Measurements from ENCODE around the gene SETD6. TPM values are rescaled to one million over a fixed set of nuclear protein-coding genes. Genes with fewer than 3 reads are reported as not detected.
A peak's percentile ranks its signal among the peaks of the same experiment; 100 is the strongest.

The SETD6 gene
- total and polyA plus RNA-seq, 3 donors from 2014 or later = 21.6 to 77.5 (median 71.2) TPM

DNA sequence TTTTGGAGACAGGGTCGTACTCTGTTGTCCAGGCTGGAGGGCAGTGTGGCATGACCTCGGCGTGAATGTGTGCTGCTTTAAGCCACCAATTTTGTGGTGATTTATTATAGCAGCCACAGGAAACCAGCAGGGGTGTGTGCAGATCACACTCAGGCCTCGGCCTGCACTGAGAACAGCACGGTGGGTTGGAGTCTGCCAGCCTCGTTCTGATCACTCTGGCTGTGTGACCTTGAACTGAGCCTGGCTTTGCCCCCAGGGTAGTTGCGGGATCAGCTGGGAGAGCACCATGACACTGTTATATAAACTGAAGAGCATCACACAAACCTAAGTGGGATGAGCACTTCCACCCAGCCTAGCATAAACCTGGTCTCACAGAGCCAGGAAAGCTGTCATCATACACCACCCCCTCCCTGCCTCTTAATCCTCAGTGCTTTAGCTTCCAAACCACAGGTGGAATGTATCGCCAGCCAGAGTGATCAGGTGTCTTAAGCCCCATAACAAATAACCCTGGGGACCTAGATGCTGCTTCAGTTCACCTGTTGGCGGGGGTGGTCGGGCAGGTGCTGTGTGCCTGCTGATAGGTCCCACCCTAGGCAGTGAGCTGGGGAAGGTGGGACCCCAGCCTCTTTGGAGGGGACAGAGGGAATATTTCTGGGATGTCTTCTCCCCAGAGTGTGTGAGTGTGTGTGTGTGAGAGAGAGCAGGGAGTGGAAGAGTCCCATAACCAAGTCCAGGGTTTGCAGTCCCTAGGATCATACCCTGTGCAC, 43.9 kb upstream of the SETD6 start:
- no peaks in the 10 kb centered on the region for H3K27me3 ChIP-seq
- H3K4me3 ChIP-seq = no peak overlapping the region
- no peak for DNase-seq
- no peaks in the 10 kb centered on the region for H3K36me3 ChIP-seq (ENCODE audit: low read depth, missing control alignments)
- 61 to 66% methylated on average over 10 of the region's 10 CpGs for WGBS, 2 donors
- no peaks in the 10 kb centered on the region for H3K9me3 ChIP-seq
- TF ChIP-seq, protein P1, sequence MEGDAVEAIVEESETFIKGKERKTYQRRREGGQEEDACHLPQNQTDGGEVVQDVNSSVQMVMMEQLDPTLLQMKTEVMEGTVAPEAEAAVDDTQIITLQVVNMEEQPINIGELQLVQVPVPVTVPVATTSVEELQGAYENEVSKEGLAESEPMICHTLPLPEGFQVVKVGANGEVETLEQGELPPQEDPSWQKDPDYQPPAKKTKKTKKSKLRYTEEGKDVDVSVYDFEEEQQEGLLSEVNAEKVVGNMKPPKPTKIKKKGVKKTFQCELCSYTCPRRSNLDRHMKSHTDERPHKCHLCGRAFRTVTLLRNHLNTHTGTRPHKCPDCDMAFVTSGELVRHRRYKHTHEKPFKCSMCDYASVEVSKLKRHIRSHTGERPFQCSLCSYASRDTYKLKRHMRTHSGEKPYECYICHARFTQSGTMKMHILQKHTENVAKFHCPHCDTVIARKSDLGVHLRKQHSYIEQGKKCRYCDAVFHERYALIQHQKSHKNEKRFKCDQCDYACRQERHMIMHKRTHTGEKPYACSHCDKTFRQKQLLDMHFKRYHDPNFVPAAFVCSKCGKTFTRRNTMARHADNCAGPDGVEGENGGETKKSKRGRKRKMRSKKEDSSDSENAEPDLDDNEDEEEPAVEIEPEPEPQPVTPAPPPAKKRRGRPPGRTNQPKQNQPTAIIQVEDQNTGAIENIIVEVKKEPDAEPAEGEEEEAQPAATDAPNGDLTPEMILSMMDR (IDR thresholded peaks at IDR 0.05) = no peak
- TF ChIP-seq POLR2A (IDR thresholded peaks at IDR 0.05) = no peak
- H3K4me1 ChIP-seq = peaks cover 8% of the 10 kb centered on the region
- intact Hi-C loops (cut with DNase I; ENCODE audit: low total_unique reads) = no loop called here
- H3K27ac ChIP-seq = peak overlapping the region; percentile 54 to 70

DNA sequence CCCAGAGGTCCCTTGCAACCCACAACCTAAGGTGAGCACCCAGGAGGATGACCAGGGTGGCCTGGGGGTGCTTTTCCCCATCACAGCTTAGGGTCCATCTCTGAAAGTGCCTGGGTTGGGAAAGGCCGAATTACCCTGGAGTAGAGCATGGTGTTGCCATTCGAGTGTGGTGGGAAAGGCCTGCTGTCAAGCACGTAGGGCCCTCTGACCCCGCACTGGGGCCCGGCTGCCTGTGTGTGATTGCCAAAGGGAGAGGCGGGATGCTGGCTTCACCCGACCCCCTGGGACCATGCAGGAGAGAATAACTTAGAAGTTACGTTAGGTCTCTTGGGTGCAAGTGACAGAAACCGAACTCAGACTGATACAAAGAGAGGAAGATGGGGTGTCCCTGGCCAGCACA, 43.1 kb upstream of the SETD6 start:
- intact Hi-C loops (cut with DNase I; ENCODE audit: low total_unique reads) = no loop called here
- Histone ChIP-seq H3K9me3 (no peaks in the 10 kb centered on the region), H3K36me3 (ENCODE audit: low read depth, missing control alignments) (no peaks in the 10 kb centered on the region), H3K27me3 (no peaks in the 10 kb centered on the region), H3K4me3 (no peak overlapping the region), H3K4me1 (peaks cover 13% of the 10 kb centered on the region), H3K27ac (peak overlapping the region; percentile 54 to 70)
- TF ChIP-seq, protein P1 (IDR thresholded peaks at IDR 0.05) = no peak
- TF ChIP-seq POLR2A (IDR thresholded peaks at IDR 0.05) = no peak
- 83 to 93% methylated on average over 9 of the region's 9 CpGs for WGBS, 2 donors
- DNase-seq = no peak

DNA sequence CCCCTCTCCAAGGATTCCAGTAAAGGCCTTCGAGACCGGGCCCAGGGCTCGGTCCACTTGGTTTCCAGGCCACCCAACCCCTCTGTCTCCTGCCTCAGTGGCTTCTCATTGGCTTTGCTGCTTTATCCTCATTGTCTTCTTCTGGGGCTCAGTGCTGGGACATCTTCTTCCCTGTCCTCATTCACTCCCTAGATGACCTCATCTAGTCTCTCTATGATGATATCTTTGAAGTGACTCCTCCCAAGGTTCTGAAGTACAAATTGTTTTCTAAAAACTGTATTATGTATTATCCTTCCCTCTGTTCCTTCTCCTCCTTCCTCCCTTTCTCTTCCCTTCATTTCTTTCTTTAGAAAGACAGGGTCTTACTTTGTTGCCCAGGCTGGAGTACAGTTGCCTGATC, 42.5 kb upstream of the SETD6 start:
- no peak for TF ChIP-seq POLR2A (IDR thresholded peaks at IDR 0.05)
- TF ChIP-seq, protein P1 (IDR thresholded peaks at IDR 0.05) = no peak
- WGBS, 2 donors = 81 to 86% methylated on average over 3 of the region's 3 CpGs
- peak overlapping the region; percentile 54 to 70 for H3K27ac ChIP-seq
- H3K36me3 ChIP-seq (ENCODE audit: low read depth, missing control alignments) = no peaks in the 10 kb centered on the region
- intact Hi-C loops (cut with DNase I; ENCODE audit: low total_unique reads) = no loop called here
- peaks cover 16% of the 10 kb centered on the region for H3K4me1 ChIP-seq
- no peak overlapping the region for H3K4me3 ChIP-seq
- H3K27me3 ChIP-seq = no peaks in the 10 kb centered on the region
- no peak for DNase-seq
- no peaks in the 10 kb centered on the region for H3K9me3 ChIP-seq

DNA sequence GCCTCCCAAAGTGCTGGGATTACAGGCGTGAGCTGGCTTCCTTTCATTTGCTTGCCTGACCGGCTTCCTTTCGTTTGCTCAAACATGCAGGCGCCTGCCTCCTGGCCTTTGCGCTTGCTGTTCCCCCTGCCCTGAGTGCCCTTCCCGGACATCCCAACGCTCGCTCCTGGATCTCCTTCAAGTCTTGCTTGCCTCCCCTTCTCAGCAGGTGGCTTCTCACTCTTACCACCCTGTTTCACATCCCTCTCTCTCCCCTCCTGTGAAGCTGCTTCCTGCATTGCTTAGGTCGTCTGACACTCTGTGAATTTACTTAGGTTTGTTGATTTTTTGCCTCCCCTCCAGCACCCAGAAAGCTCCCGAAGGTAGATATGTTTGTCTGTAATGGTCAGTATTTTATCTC, 41.0 kb upstream of the SETD6 start:
- 84 to 85% methylated on average over 10 of the region's 10 CpGs for WGBS, 2 donors
- DNase-seq = no peak
- TF ChIP-seq POLR2A (IDR thresholded peaks at IDR 0.05) = no peak
- TF ChIP-seq, protein P1 (IDR thresholded peaks at IDR 0.05) = no peak
- Histone ChIP-seq H3K4me3 (no peak overlapping the region), H3K36me3 (ENCODE audit: low read depth, missing control alignments) (no peaks in the 10 kb centered on the region), H3K27ac (peak overlapping the region in 1 of 2 donors; percentile 58), H3K4me1 (peaks cover 16% of the 10 kb centered on the region), H3K9me3 (no peaks in the 10 kb centered on the region), H3K27me3 (no peaks in the 10 kb centered on the region)
- intact Hi-C loops (cut with DNase I; ENCODE audit: low total_unique reads) = no loop called here

Measured in testis (tissue), 3 donors.